Left renal cortex interstitium (tissue), 4 donors: Measurements from ENCODE around the gene KCND2. TPM values are rescaled to one million over a fixed set of nuclear protein-coding genes. Genes with fewer than 3 reads are reported as not detected.

ENCODE experiments used
- DNase-seq, 4 donors: peaks; one replicate each; pipeline ENCODE4 v3.0.0-alpha.2; 2013; ENCODE audit warnings: low read depth in 4 of 4, low spot score in 2 of 4, missing footprints in 1 of 4
- polyA plus RNA-seq, 4 donors: library from polyadenylated mRNA; unstranded; fragments of 120-200 nt; gene quantifications; one replicate each; pipeline ENCODE4 v1.2.1, GENCODE V29; 2013; ENCODE audit not compliant: insufficient read length in 4 of 4

KCND2 gene
- polyA plus RNA-seq, 4 donors: 1.5 to 2.0 (median 1.8) TPM

GRCh38 chr7:120473352-120473751, 200.4 kb downstream of the KCND2 start:
- no peak for DNase-seq

DNA sequence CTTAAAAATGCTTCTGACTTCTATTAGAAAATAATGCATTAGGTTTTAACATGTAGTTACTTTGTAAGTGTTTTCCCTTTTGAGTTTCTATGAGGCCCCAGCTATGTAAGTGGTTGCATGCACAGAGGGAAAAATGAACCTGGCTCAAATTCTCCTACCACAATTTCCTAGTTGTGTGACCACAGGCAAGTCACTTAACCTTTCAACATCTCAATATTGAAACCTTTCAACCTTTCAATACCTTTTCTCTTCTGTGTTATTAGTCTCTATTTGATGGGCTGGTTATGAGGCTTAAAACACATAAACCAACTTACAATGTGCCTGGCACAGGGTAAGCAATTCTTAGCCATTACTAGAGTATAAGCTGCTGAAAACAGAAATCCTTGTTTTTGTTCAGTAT, 203.0 kb downstream of the KCND2 start:
- DNase-seq: no peak

DNA sequence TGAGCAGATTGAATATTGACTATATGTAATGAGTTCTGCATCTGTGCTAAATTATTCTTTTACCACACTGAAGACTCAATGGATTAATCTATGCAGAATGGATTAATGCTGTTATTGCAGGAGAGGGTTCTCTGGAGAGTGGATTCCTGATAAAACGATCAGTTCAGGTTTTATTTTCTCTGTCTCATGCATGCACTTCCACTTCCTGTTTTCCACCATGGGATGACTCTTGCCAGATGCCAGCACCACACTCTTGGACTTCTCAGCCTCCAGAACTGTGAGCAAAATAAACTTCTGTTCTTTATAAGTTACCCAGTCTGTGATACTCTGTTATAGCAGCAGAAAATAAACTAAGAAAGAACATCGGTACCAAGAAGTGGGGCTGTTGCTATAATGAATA, 207.5 kb downstream of the KCND2 start:
- DNase-seq: no peak

DNA sequence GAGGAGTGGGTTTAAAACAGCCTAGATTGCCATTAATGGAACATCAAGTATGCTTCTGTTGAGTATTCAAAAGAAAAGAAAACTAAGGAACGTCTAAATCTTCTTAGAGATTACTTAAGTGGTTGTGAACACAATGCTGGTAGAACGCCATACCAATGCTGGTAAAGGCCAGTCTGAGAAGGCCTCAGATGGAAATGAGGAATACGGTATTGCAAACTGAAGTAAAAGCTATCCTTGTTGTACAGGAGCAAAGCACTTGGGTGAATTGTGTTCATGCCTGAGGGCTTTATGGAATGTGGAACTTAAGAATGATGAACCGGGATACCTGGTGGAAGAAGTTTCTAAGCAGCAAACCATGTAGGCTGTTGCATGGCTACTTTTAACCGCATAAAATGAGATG, 208.0 kb downstream of the KCND2 start:
- DNase-seq: no peak

DNA sequence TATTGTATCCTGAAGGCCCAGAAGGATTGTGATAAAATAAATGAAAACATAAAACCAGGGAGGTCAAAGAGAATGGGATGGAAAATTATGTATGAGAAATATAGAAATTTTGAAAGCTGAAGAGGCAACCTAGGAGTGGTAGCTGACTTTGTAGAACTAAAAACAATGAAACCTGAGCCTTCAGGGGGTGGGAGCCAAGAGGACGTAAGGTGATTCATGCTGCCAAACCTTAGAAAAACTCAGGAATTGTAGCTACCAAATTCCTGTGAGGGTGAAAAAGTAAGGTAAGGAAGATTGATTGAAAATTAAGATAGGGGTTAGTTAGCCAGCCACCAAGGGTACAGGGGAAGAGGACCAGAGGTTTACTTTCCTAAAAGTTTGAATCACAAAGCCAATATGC, 213.2 kb downstream of the KCND2 start:
- DNase-seq: no peak

DNA sequence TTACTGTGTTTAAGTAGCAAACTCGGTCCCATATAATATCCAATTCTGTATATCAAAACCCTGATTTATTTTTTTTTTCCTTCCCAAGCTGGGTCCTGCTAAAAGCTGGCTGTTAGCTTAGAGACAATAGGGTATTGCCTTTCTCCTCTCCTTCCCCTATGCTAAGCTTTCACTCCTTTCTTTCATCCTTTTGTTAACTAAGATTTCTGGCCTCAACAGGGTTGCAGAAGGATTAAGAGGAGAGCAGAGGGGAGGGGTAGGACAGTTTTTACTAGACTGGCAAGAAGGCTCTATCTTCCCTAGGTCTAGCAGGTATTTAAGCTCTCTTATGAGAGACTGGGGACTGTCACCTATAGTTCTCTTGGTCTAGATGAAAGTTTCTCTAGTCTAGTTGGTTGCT, 229.2 kb downstream of the KCND2 start:
- no peak for DNase-seq

DNA sequence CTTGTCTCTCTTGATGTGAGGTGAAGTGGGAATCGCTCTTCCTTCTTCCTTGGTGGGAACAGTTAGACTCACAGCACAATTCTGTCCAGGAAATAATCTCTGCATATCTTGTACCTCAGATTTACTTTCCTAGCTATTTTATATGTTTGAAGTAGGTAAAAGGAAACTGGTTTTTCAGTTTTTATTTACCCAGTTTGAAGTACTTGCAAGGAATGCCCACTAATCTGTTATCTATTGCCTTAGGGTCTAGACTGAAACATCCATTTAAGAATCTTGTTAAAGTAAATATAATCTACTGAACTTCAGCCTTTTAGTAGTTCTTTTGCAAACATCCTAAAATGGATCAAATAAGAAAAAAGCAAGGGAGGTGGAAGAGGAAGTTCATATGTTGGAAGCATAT, 229.8 kb downstream of the KCND2 start:
- no peak for DNase-seq

DNA sequence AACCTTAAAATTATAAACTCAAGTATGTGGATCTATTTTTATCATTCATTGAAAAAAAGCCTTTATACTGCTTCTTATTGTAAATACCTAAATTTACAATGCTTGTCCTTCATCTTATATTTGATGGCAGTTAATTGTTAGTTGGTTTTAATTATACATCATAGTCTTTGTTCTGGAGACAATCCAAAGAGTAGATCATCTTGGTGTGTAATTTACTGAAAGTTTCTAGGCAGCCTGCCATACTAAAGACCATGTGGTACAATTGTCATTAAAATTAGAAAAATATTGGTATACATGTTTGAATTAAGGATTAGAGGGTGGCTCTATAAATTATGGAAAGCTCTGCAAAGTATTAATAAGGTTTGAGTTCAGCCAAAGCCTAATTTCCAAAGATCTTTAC, 231.4 kb downstream of the KCND2 start:
- DNase-seq: no peak

- DNase-seq: no peak
Measured at GRCh38 chr7:120505770-120506169, 232.8 kb downstream of the KCND2 start.

- no peak for DNase-seq
Measured at GRCh38 chr7:120512701-120513100, 239.7 kb downstream of the KCND2 start.

DNA sequence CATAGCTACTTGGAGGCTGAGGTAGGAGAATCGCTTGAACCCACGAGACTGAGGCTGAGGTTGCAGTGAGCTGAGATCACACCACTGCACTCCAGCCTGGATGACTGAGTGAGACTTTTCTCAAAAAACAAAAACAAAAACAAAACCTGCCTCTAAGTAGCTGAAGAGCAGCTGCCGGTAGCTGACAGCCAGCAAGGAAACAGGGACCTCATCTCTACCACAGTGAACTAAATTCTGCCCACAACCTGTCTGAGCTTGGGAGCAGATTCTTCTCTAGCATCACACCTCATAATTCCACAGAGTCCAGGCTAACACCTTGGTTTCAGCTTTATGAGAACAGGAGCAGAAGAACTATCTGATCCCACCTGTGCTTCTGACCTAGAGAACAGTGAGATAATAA, 246.2 kb downstream of the KCND2 start:
- no peak for DNase-seq

- no peak for DNase-seq
Measured at GRCh38 chr7:120521761-120522737, 249.1 kb downstream of the KCND2 start.

DNA sequence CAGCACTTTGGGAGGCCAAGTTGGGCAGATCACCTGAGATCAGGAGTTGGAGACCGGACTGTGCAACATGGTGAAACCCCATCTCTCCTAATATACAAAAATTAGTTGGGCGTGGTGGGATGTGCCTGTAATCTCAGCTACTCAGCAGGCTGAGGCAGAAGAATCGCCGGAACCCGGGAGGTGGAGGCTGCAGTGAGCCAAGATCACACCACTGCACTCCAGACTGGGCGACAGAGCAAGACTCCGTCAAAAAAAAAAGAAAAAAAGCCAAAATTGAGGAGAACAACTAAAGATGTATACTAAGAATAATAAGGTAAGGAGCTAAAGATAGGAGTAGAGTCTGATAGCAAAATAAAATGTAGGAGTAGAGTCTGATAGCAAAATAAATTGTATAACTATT, 251.0 kb downstream of the KCND2 start:
- no peak for DNase-seq

- DNase-seq: no peak
Measured at GRCh38 chr7:120526902-120527509, 254.0 kb downstream of the KCND2 start.

GRCh38 chr7:120529736-120530135, 256.8 kb downstream of the KCND2 start:
- DNase-seq: no peak

DNA sequence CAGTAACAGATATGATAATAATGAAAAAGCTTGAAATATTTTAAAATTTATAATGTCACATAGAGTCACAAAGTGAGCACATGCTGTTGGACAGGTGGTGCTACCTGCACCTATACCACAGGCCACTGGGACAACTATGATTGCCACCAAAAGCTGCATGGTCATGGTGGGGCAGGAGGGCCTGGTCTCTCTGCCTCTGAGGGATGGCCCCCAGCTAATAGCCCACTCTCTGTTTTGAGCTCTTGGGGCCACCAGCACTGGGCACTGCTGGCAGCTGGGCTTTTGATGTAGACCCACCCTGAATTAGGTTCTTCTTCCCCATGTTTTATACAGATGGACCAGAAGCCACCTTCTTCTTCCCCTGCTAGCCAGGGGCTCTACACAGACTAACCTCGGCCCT, 265.4 kb downstream of the KCND2 start:
- no peak for DNase-seq

GRCh38 chr7:120539321-120539720, 266.3 kb downstream of the KCND2 start:
- DNase-seq: no peak

DNA sequence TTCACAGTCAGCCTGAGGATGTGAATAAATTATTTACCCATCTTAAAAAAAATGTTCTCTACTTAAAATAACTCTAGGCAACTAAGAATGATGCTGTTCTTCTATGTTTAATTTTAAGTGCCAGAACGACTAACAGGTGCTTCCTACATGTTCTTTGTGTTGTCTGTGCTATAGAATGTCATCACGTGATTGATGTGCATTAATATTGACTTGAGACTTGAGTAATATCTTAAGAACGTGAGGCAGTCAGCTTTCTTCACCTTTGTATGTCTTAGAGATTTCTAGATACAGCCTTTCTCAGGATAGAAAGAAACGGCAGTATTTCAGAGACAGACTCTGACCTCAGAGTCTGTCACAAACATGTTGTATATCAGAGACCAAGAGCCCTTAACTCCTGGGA, 274.6 kb downstream of the KCND2 start:
- no peak for DNase-seq

- no peak for DNase-seq
Measured at GRCh38 chr7:120550494-120551048, 277.6 kb downstream of the KCND2 start.

GRCh38 chr7:120553491-120553890, 280.5 kb downstream of the KCND2 start:
- no peak for DNase-seq

- DNase-seq: peak in 2 of 4 donors; percentile 28 to 33
Measured at GRCh38 chr7:120554960-120555571, 282.1 kb downstream of the KCND2 start.
